Tibial nerve (tissue), 4 donors: ENCODE data around the gene NPRL2. TPM values are rescaled to one million over a fixed set of nuclear protein-coding genes. Genes with fewer than 3 reads are reported as not detected.

ENCODE experiments used
- DNase-seq, 2 donors: peaks; one replicate each; pipeline ENCODE4 v3.0.0-alpha.2; 2019; ENCODE audit warnings: low spot score in 2 of 2
- H3K27ac ChIP-seq, 4 donors: fragments of 200-600 bp; sonication (generic) in 3 of 4; one replicate each; pipeline ENCODE4 v1.5.1; 2017 to 2019; ENCODE audit warnings: mild to moderate bottlenecking in 1 of 4
- H3K27me3 ChIP-seq, 2 donors: fragments of 200-600 bp; sonication (generic) in 1 of 2; one replicate each; pipeline versions ENCODE4 v1.5.1 to v1.6.0; 2017 to 2019
- H3K36me3 ChIP-seq, 3 donors: fragments of 200-600 bp; sonication (generic); one replicate each; pipeline ENCODE4 v1.5.1; 2018 to 2019
- H3K4me1 ChIP-seq, 4 donors: fragments of 200-600 bp; sonication (generic) in 3 of 4; one replicate each; pipeline ENCODE4 v1.5.1; 2017 to 2019
- H3K4me3 ChIP-seq, 4 donors: fragments of 200-600 bp; sonication (generic) in 3 of 4; one replicate each; pipeline ENCODE4 v1.5.1; 2017 to 2019; ENCODE audit warnings: mild to moderate bottlenecking in 1 of 4, moderate library complexity in 1 of 4
- H3K9me3 ChIP-seq, 4 donors: fragments of 200-600 bp; sonication (generic) in 3 of 4; one replicate each; pipeline ENCODE4 v1.5.1; 2017 to 2019
- EP300 ChIP-seq, 2 donors: sonication (generic); formaldehyde crosslinking; IDR thresholded peaks; one replicate each; pipeline ENCODE4 v1.6.1; 2017; ENCODE audit warnings: antibody characterized with exemption in 2 of 2, mild to moderate bottlenecking in 1 of 2
- POLR2A ChIP-seq, 2 donors: fragments of 450-650 bp; IDR thresholded peaks; one replicate each; pipeline ENCODE4 v1.6.1; 2017; ENCODE audit warnings: antibody characterized with exemption in 2 of 2, mild to moderate bottlenecking in 2 of 2, moderate library complexity in 2 of 2
- WGBS, 2 donors: methylation state at CpG; one replicate each; pipeline ENCODE4 v1.1.5; 2018; 5-methylcytosine and 5-hydroxymethylcytosine counted together
- total RNA-seq, 4 donors: library from RNA; depleted of rRNA; stranded (reverse); fragments of >200 nt; gene quantifications; one replicate each; pipeline ENCODE4 v1.1.0, GENCODE V29; 2016
- TF ChIP-seq, protein P1 (sequence below), 5 experiments: fragments of 200-600 bp in 3 of 5; fragments of 450-650 bp in 2 of 5; sonication (generic) in 3 of 5; IDR thresholded peaks; one replicate each; pipeline ENCODE4 v1.5.1; 2016 to 2019; ENCODE audit warnings: antibody characterized with exemption in 5 of 5, mild to moderate bottlenecking in 3 of 5, moderate library complexity in 2 of 5

The NPRL2 gene
- total RNA-seq, 4 donors from 2014 or later: 22.7 to 35.2 (median 27.2) TPM

DNA sequence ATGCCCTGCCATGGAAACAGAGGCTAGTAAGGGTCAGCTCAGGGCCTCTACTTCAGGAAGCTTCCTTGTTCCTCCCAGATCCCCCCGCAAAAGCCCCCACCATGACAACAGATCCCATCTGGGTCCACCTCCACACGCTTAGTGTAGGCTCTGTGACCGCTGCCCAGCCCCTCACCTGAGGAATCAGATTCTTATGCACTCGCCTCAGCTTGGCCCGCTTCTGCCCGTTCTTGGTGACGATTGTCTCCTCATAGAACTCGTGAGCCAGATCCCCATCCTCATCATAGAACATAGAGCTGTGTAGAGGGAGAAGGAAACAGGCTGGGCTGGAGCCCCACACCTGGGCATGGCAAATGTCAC is 24.4 kb downstream of the NPRL2 start:
- H3K9me3 ChIP-seq: no peaks in the 10 kb centered on the region
- 86 to 90% methylated on average over 8 of the region's 8 CpGs for WGBS, 2 donors
- no peak for TF ChIP-seq EP300 (IDR thresholded peaks at IDR 0.05)
- TF ChIP-seq, protein P1, sequence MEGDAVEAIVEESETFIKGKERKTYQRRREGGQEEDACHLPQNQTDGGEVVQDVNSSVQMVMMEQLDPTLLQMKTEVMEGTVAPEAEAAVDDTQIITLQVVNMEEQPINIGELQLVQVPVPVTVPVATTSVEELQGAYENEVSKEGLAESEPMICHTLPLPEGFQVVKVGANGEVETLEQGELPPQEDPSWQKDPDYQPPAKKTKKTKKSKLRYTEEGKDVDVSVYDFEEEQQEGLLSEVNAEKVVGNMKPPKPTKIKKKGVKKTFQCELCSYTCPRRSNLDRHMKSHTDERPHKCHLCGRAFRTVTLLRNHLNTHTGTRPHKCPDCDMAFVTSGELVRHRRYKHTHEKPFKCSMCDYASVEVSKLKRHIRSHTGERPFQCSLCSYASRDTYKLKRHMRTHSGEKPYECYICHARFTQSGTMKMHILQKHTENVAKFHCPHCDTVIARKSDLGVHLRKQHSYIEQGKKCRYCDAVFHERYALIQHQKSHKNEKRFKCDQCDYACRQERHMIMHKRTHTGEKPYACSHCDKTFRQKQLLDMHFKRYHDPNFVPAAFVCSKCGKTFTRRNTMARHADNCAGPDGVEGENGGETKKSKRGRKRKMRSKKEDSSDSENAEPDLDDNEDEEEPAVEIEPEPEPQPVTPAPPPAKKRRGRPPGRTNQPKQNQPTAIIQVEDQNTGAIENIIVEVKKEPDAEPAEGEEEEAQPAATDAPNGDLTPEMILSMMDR (IDR thresholded peaks at IDR 0.05): no peak
- no peak for TF ChIP-seq POLR2A (IDR thresholded peaks at IDR 0.05)
- no peak overlapping the region for H3K27ac ChIP-seq
- no peaks in the 10 kb centered on the region for H3K27me3 ChIP-seq
- H3K36me3 ChIP-seq: peaks cover 5 to 40% (median 13%) of the 10 kb centered on the region in 3 donors
- H3K4me3 ChIP-seq: no peak overlapping the region
- DNase-seq: no peak
- peaks cover 0 to 72% (median 32%) of the 10 kb centered on the region in 4 donors for H3K4me1 ChIP-seq

DNA sequence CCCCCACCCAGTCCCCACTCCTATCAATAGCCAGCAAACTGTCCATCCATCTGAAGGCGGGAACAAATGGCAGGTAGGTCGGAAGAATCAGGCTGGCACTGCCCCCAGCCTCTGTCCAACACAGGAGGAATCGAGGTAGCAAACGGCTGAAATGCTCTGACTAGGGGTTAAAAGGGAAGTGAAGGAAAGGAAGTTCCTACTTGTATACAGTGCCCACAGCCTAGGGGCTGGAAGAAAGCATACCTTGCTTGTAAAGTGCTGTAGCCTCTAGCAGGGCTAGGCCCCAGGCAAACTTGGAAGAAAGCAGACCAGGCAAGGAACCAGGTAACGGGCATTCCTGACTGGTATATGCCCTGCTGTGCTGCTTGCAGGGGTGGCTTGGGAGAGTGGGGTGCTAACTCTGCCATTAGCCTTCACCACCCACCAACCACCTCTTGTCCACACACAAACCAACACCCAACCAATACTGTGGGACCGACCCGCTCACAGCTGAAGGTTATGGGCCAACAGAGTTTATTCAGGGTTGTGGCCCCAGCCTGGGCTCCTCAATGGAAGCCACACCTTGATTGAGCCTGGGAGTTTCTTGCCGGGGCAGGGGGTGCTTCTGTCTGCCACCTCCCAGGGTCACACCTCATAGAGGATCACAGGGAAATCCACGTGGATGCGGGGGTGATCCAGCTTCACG is 24.9 kb downstream of the NPRL2 start:
- no peak for DNase-seq
- no peak for TF ChIP-seq POLR2A (IDR thresholded peaks at IDR 0.05)
- TF ChIP-seq EP300 (IDR thresholded peaks at IDR 0.05): no peak
- TF ChIP-seq, protein P1 (IDR thresholded peaks at IDR 0.05): no peak
- peak overlapping the region in 2 of 4 donors; percentile 5 to 99 for H3K27ac ChIP-seq
- H3K4me1 ChIP-seq: peaks cover 0 to 72% (median 32%) of the 10 kb centered on the region in 4 donors
- no peaks in the 10 kb centered on the region for H3K9me3 ChIP-seq
- peaks cover 3 to 35% (median 8%) of the 10 kb centered on the region in 3 donors for H3K36me3 ChIP-seq
- WGBS, 2 donors: 80 to 82% methylated on average over 8 to 11 of the region's 11 CpGs
- no peak overlapping the region for H3K4me3 ChIP-seq
- H3K27me3 ChIP-seq: no peaks in the 10 kb centered on the region

DNA sequence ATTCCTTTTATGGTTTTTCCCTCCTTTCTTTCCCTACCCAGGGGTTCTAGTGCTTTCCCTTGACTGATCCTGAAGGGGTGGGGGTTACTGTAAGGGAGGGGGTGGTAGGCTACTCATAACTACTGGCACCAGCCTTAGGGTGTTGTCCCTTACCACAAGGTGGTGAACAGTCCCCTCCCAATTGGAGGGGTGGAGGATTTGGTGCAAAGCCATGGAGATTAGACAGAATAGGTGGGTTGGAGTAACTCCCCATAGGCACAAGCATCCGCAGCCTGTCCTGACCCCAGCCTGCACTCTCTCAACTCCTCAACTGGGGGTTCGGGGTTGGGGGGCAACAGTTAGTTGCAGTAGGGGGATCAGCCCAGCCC is 25.5 kb downstream of the NPRL2 start:
- no peak for DNase-seq
- Histone ChIP-seq H3K4me1 (peaks cover 0 to 77% (median 36%) of the 10 kb centered on the region in 4 donors), H3K36me3 (peaks cover 0 to 30% (median 2%) of the 10 kb centered on the region in 3 donors), H3K27ac (peak overlapping the region in 2 of 4 donors; percentile 5 to 99), H3K27me3 (no peaks in the 10 kb centered on the region), H3K9me3 (no peaks in the 10 kb centered on the region), H3K4me3 (no peak overlapping the region)
- WGBS, 2 donors: 73 to 83% methylated on average over 2 of the region's 2 CpGs
- TF ChIP-seq EP300 (IDR thresholded peaks at IDR 0.05): no peak
- TF ChIP-seq, protein P1 (IDR thresholded peaks at IDR 0.05): no peak
- no peak for TF ChIP-seq POLR2A (IDR thresholded peaks at IDR 0.05)

DNA sequence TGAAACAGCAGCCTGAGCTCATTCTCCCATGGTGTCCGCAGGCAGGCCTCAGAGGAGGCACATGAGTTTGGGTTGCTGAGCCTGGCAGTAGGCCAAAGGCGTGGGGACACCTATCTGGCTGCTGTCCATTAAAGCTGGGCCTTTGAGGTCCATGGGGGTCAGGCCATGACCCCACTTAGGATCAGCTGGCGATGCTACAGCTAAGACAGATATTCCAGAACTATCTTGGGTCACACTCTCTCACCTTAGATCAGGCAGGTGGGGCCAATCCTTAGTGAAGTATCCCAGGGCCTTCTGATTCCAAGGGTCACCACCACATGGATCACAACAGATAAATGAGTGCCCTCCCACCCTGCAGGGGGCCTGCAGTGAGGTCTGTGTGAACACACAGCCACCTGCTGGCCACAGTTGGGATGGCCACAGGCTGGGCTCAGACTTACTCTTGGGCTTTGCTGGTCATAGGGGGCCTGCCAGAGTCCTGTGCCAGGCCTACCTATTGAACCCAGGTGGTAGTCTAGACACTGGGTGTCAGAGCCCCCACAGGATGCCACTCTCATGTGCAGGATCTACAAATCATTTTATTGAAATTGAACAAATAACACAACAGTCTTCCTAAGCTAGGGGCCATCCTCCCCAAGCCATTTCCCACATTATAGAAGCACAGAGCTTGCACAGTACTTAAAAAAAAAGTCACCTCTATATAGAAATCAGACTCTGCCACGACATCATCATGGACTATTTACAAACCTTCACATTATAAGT is 26.0 kb downstream of the NPRL2 start:
- H3K4me1 ChIP-seq: peaks cover 0 to 83% (median 41%) of the 10 kb centered on the region in 4 donors
- no peak overlapping the region for H3K4me3 ChIP-seq
- H3K36me3 ChIP-seq: peaks cover 0 to 29% (median 0%) of the 10 kb centered on the region in 3 donors
- DNase-seq: peak; percentile 59 to 79
- no peak for TF ChIP-seq POLR2A (IDR thresholded peaks at IDR 0.05)
- TF ChIP-seq, protein P1 (IDR thresholded peaks at IDR 0.05): peak; percentile 69 to 89 (median 80)
- no peaks in the 10 kb centered on the region for H3K27me3 ChIP-seq
- peak overlapping the region; percentile 72 to 99 (median 92) for H3K27ac ChIP-seq
- 19 to 22% methylated on average over 3 to 4 of the region's 4 CpGs for WGBS, 2 donors
- no peaks in the 10 kb centered on the region for H3K9me3 ChIP-seq
